GM12891 (cell line): Measurements from ENCODE around the gene CACNG1.
"Not testable (repeated sequence)": the region's sequence is repeated elsewhere in the genome, so short reads cannot be mapped to it uniquely, and the experiment has no call there.

ENCODE experiments used
- DNase-seq: peaks from one replicate; pipeline ENCODE4 v3.0.0; 2011; ENCODE audit warnings: low spot score; ENCODE audit not compliant: insufficient read length
- FAIRE-seq: peaks from 2 replicates; lab custom pipeline; 2011; peaks lifted over from hg19 to GRCh38; lab: Jason Lieb, UNC
- PAX5 ChIP-seq: IDR thresholded peaks from 2 replicates; pipeline ENCODE4 v1.6.1; 2011; ENCODE audit warnings: low read length, moderate library complexity, mild to moderate bottlenecking; ENCODE audit not compliant: insufficient read depth, severe bottlenecking
- POLR2A ChIP-seq: IDR thresholded peaks from 2 replicates; pipeline ENCODE4 v1.6.1; 2011; ENCODE audit warnings: low read depth, low read length, control low read depth
- POLR2AphosphoS5 ChIP-seq: IDR thresholded peaks from 2 replicates; pipeline ENCODE4 v1.6.1; 2011; ENCODE audit warnings: low read depth, low read length, control low read depth
- POU2F2 ChIP-seq: IDR thresholded peaks from 2 replicates; pipeline ENCODE4 v1.6.1; 2011; ENCODE audit warnings: low read depth, mild to moderate bottlenecking, control low read depth, low read length, moderate library complexity
- SPI1 ChIP-seq: IDR thresholded peaks from 2 replicates; pipeline ENCODE4 v1.6.1; 2011; ENCODE audit warnings: low read depth, low read length, control low read depth
- TAF1 ChIP-seq: IDR thresholded peaks from 2 replicates; pipeline ENCODE4 v1.6.1; 2011; ENCODE audit warnings: low read depth, low read length, control low read depth

CACNG1 gene

DNA sequence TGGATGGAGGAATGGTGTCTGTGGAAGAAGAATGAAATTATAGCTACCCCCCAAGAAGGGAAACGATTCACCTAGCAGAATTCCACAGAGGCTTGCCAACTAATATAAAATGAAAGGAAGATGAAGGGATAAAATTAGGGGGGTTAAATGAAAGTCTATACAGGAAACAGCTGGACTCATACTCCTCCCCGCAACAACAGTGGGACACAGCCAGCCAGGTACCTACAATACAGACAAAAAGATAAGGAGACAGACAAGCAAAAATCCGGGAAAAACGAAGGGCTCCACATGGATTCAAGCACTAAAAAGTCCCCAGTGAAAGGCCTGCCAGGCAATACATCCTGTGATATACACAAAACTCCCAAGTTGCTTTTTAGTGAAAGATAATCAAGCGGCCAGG, 47.9 kb downstream of the CACNG1 start:
- no peak for DNase-seq
- TF ChIP-seq TAF1 (no peak), POLR2A (no peak), POLR2AphosphoS5 (no peak), PAX5 (no peak), SPI1 (no peak), POU2F2 (no peak)
- FAIRE-seq, result no peak

DNA sequence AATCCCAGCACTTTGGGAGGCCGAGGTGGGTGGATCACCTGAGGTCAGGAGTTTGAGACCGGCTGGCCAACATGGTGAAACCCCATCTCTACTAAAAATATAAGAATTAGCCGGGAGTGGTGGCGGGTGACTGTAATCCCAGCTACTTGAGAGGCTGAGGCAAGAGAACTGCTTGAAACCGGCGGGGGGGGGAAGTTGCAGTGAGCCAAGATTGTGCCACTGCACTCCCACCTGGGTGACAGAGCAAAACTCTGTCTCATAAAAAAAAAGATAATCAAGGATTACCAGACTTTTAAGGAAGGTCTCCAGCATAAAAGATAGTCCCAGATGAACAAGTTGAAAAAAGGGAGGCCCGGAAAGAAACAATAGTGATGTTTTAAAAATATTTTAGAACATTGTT, 48.4 kb downstream of the CACNG1 start:
- not testable (repeated sequence) for DNase-seq, FAIRE-seq

DNA sequence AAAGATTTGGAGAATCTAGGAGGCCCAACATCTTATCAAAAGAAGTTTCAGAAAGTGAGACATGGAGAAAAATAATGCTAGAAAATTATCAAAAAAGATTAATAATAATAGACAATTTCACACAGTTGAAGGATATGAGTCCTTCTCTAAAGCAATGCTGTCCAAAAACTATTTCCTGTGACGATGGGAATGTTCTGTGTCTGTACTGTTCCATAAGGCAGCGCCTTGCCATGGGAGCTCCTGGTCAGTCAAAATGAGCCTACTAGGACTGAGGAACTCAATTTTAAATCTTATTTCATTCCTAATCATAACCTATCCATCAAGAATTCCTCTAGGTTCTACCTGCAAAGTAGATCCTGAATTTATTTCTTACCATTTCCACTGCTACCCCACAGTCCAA, 49.0 kb downstream of the CACNG1 start:
- no peak for DNase-seq
- TF ChIP-seq SPI1, result no peak
- no peak for FAIRE-seq

DNA sequence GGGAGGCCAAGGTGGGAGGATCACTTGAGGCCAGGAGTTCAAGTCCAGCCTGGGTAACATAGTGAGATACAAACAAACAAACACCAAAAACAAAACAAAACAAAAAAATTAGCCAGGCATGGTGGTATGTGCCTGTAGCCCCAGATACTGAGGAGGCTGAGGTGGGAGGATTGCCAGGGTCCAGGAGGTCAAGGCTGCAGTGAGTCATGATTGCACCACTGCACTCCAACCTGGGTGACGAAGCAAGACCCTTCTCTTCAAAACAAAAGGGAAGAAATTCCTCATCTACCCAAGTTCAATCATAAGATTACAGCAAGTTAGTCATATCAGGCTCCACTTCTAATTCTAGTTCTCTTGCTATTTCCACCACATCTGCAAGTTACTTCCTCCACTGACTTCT, 50.9 kb downstream of the CACNG1 start:
- not testable (repeated sequence) for DNase-seq, FAIRE-seq

DNA sequence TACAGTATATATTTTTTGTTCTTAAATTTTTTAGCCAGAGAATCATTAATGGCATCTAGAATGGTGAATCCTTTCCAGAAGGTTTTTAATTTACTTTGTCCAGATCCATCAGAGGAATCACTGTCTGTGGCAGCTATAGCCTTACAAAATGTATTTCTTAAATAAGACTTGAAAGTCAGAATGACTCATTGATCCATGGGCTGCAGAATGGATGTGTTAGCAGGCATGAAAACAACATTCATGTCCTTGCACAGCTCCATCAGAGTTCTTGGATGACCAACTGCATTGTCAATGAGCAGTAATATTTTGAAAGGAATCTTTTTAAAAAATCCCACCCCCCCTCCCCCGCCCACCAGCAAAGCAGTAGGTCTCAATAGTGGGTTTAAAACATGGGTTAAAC, 51.4 kb downstream of the CACNG1 start:
- TF ChIP-seq POU2F2 (no peak), TAF1 (no peak), SPI1 (no peak), PAX5 (no peak), POLR2A (no peak), POLR2AphosphoS5 (no peak)
- FAIRE-seq, result no peak
- no peak for DNase-seq

DNA sequence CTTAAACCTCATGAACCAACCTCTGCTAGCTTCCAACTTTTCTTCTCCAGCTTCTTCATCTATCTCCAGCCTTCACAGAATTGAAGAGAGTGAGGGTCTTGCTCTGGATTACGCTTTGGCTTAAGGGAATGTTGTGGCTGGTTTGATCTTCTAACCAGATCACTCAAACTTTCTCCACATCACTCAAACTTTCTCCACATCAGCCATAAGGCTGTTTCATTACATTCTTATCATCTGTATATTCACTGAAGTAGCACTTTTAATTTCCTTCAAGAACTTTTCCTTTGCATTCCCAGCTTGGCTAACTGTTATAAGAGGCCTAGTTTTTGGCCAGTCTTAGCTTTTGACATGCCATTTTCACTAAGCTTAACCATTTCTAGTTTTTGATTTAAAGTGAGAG, 52.3 kb downstream of the CACNG1 start:
- TF ChIP-seq POLR2AphosphoS5 (no peak), PAX5 (no peak), SPI1 (no peak), TAF1 (no peak), POU2F2 (no peak)
- FAIRE-seq (no peak), DNase-seq (no peak)

DNA sequence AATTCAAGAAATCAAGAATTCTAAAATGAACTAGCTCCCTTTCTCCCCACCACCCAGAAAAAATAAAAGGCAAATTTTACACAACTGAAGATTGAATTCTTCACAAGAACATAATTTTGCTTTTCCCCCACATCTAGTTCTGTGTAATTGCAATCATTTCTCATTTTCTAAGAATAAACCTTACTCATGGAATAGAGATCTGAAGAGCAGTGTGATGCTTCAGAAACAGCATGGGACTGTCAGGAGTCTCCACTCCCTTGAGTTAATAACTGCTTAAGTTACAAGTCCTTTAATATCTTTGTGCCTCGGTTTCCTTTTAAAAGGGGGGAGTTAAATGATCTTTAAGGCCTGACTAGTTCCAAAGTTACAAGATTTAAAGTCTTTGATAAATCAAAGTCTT, 53.7 kb downstream of the CACNG1 start:
- no peak for TF ChIP-seq POLR2A
- TF ChIP-seq SPI1, result no peak
- TF ChIP-seq PAX5, result no peak
- no peak for TF ChIP-seq TAF1
- TF ChIP-seq POU2F2, result no peak
- TF ChIP-seq POLR2AphosphoS5, result no peak
- FAIRE-seq, result no peak
- no peak for DNase-seq

DNA sequence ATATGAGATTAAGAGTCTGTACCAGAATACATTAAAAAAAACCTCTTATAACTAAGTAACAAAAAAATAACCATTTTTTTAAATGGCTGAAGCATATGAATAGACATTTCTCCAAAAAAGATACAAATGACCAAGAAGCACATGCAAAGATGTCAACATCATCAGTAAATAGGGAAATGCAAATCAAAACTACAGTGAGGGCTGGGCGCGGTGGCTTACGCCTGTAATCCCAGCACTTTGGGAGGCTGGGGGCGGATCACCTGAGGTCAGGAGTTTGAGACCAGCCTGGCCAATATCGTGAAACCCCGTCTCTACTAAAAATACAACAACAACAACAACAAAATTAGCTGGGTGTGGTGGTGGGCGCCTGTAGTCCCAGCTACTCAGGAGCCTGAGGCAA, 60.3 kb downstream of the CACNG1 start:
- not testable (repeated sequence) for FAIRE-seq

DNA sequence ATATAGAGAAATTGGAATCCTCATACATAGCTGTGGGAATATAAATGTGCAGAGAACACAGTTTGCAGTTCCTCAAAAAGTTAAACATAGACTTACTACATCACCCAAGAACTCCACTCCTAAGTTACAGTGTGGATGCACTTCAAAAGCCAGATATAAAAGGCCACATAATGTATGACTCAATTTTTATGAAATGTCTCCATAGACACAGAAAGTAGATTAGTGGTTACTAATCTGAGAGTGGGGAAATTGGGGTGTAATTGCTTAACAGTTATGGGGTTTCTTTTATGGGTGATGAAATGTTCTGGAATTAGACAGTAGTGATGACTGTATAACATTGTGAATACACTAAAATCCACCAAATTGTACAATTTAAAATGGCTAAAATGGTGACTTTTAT, 60.9 kb downstream of the CACNG1 start:
- TF ChIP-seq PAX5 (no peak), POU2F2 (no peak), POLR2A (no peak), SPI1 (no peak), POLR2AphosphoS5 (no peak), TAF1 (no peak)
- DNase-seq (no peak), FAIRE-seq (no peak)

More for the DNA sequence above, 60.3 kb downstream of the CACNG1 start:
- DNase-seq, result not testable (repeated sequence)
